HCT116 (cell line): ENCODE results near the gene TOP1. TPM values are rescaled to one million over a fixed set of nuclear protein-coding genes. Genes with fewer than 3 reads are reported as not detected.

ENCODE experiments used
- ATAC-seq: fragments of 200-7000 bp; cut with Tn5 transposase; 2 replicates; pipeline ENCODE4 v1.9.1; 2020; ENCODE audit warnings: mild to moderate bottlenecking, moderate library complexity
- BruUV-seq: library from RNA; stranded (reverse); fragments of 400-500 nt; replicated peaks from 2 replicates; lab custom pipeline; 2021; lab: Mats Ljungman, UMichigan
- CTCF ChIA-PET: fragments of 300-600 bp; sonication (Branson Sonifier 250); formaldehyde crosslinking; loops from one replicate; lab custom pipeline; 2021; ENCODE audit warnings: antibody characterized with exemption; lab: Charles Lee
- POLR2A ChIA-PET: fragments of 300-600, 350-600 bp; sonication (Branson Sonifier 250); formaldehyde crosslinking; loops from one replicate; lab custom pipeline; 2021; ENCODE audit warnings: antibody characterized with exemption; lab: Charles Lee
- RAD21 ChIA-PET, 2 experiments: fragments of 300-600 bp; sonication (Branson Sonifier 250); formaldehyde crosslinking; loops; one replicate each; lab custom pipeline; 2023; ENCODE audit warnings: low total read pairs in 2 of 2; ENCODE audit not compliant: uncharacterized antibody in 2 of 2, unreplicated experiment in 2 of 2, low non-redundant PET in 1 of 2; lab: Charles Lee
- DNase-seq: peaks from one replicate; pipeline ENCODE4 v3.0.0-alpha.2; 2010; ENCODE audit warnings: low read depth, low spot score
- H2AFZ ChIP-seq: fragments of 200-600 bp; shearing (Covaris generic), sonication (generic); 2 replicates; pipeline ENCODE4 v1.6.1; 2017; ENCODE audit warnings: low read depth, mixed run types, mixed read lengths, antibody characterized with exemption, low read length; ENCODE audit not compliant: poor library complexity, severe bottlenecking
- H3K27ac ChIP-seq: 2 replicates; pipeline ENCODE4 v1.5.1; 2012; ENCODE audit warnings: low read depth, low read length
- H3K27me3 ChIP-seq: fragments of 200-600 bp; sonication (generic); 2 replicates; pipeline ENCODE4 v1.6.1; 2016; ENCODE audit warnings: mixed run types, low read length, mixed read lengths; ENCODE audit not compliant: insufficient read depth
- H3K36me3 ChIP-seq, 2 experiments: fragments of 200-500 bp in 1 of 2; fragments of 200-600 bp in 1 of 2; sonication (Bioruptor generic) in 1 of 2; sonication (generic) in 1 of 2; 2 replicates each; pipeline versions ENCODE4 v1.5.1 to v1.6.1; 2014 to 2016; ENCODE audit warnings: low read length in 2 of 2, inconsistent platforms in 1 of 2, mixed read lengths in 1 of 2, mixed run types in 1 of 2; ENCODE audit not compliant: insufficient read depth in 2 of 2, control insufficient read depth in 1 of 2
- H3K4me1 ChIP-seq, 2 experiments: fragments of 200-600 bp in 1 of 2; sonication (generic) in 1 of 2; 2 replicates each; pipeline versions ENCODE4 v1.5.1 to v1.6.1; 2012 to 2017; ENCODE audit warnings: low read length in 2 of 2, inconsistent platforms in 1 of 2, mild to moderate bottlenecking in 1 of 2, mixed read lengths in 1 of 2, mixed run types in 1 of 2, moderate library complexity in 1 of 2; ENCODE audit not compliant: insufficient read depth in 2 of 2, control insufficient read depth in 1 of 2
- H3K4me2 ChIP-seq: fragments of 200-600 bp; sonication (generic); 2 replicates; pipeline ENCODE4 v1.6.1; 2017; ENCODE audit warnings: mixed run types, low read length, mixed read lengths
- H3K4me3 ChIP-seq, 2 experiments: fragments of 200-600 bp in 1 of 2; sonication (generic) in 1 of 2; replicated peaks in 1 of 2; 2 replicates each; pipeline ENCODE4 v1.5.1; 2011 to 2016; ENCODE audit warnings: low read length in 2 of 2, control low read depth in 1 of 2, low read depth in 1 of 2, mild to moderate bottlenecking in 1 of 2, mixed read lengths in 1 of 2, mixed run types in 1 of 2
- H3K79me2 ChIP-seq: fragments of 200-600 bp; sonication (generic); 2 replicates; pipeline ENCODE4 v1.6.1; 2017; ENCODE audit warnings: mild to moderate bottlenecking, mixed run types, low read length, moderate library complexity, mixed read lengths; ENCODE audit not compliant: insufficient read depth
- H3K9ac ChIP-seq: fragments of 200-600 bp; sonication (generic); 2 replicates; pipeline ENCODE4 v1.6.1; 2016; ENCODE audit warnings: low read length, mixed read lengths
- H3K9me2 ChIP-seq: fragments of 200-600 bp; sonication (generic), shearing (Covaris generic); 2 replicates; pipeline ENCODE4 v1.6.1; 2017; ENCODE audit warnings: mixed run types, mild to moderate bottlenecking, moderate library complexity; ENCODE audit not compliant: insufficient read depth
- H3K9me3 ChIP-seq, 2 experiments: fragments of 200-500 bp in 1 of 2; fragments of 200-600 bp in 1 of 2; sonication (Bioruptor generic) in 1 of 2; sonication (generic) in 1 of 2; 2 replicates each; pipeline ENCODE4 v1.6.1; 2014 to 2017; ENCODE audit warnings: low read length in 2 of 2, mixed read lengths in 2 of 2, inconsistent platforms in 1 of 2, low read depth in 1 of 2, mild to moderate bottlenecking in 1 of 2, mixed run types in 1 of 2, moderate library complexity in 1 of 2; ENCODE audit not compliant: control insufficient read depth in 1 of 2, insufficient read depth in 1 of 2
- H4K20me1 ChIP-seq: fragments of 200-600 bp; sonication (generic), shearing (Covaris generic); 2 replicates; pipeline ENCODE4 v1.6.1; 2017; ENCODE audit warnings: mixed run types, mild to moderate bottlenecking, moderate library complexity; ENCODE audit not compliant: insufficient read depth
- CEBPB ChIP-seq: IDR thresholded peaks from 2 replicates; pipeline ENCODE4 v1.6.1; 2012; ENCODE audit warnings: low read depth
- EZH2 ChIP-seq: fragments of 200-600 bp; sonication (generic); IDR thresholded peaks from 2 replicates; pipeline ENCODE4 v1.6.1; 2017; ENCODE audit warnings: antibody characterized with exemption, mixed run types
- FOSL1 ChIP-seq: IDR thresholded peaks from 2 replicates; pipeline ENCODE4 v1.6.1; 2012; ENCODE audit warnings: low read depth
- JUND ChIP-seq: IDR thresholded peaks from 2 replicates; pipeline ENCODE4 v1.6.1; 2012
- POLR2AphosphoS5 ChIP-seq: IDR thresholded peaks from 2 replicates; pipeline ENCODE4 v1.6.1; 2011; ENCODE audit warnings: mild to moderate bottlenecking, low read depth, low read length, moderate library complexity
- RAD21 ChIP-seq: IDR thresholded peaks from 2 replicates; pipeline ENCODE4 v1.6.1; 2012; ENCODE audit warnings: low read depth, mild to moderate bottlenecking
- SIN3A ChIP-seq: IDR thresholded peaks from 2 replicates; pipeline ENCODE4 v1.6.1; 2012; ENCODE audit warnings: low read depth
- SP1 ChIP-seq: IDR thresholded peaks from 2 replicates; pipeline ENCODE4 v1.6.1; 2012; ENCODE audit warnings: low read depth
- TCF7L2 ChIP-seq: IDR thresholded peaks from 2 replicates; pipeline ENCODE4 v1.7.0; 2011; ENCODE audit warnings: borderline replicate concordance, inconsistent platforms; ENCODE audit not compliant: insufficient read depth, insufficient read length; ENCODE audit errors: extremely low read depth
- ZFX ChIP-seq: fragments of 450-650 bp; IDR thresholded peaks from 2 replicates; pipeline ENCODE4 v1.6.1; 2017
- intact Hi-C: fragments of 100-400 bp; cut with micrococcal nuclease; formaldehyde crosslinking; loops from 2 replicates; pipeline ENCODE4 v1.10.0; 2022
- total RNA-seq: library from RNA; stranded (reverse); gene quantifications from one replicate; pipeline ENCODE4 v1.2.1, GENCODE V29; 2021; ENCODE audit not compliant: unreplicated experiment
- TF ChIP-seq, protein P1 (sequence below): IDR thresholded peaks from 2 replicates; pipeline ENCODE4 v1.6.1; 2012; ENCODE audit warnings: low read depth
- TF ChIP-seq, protein P2 (sequence below): IDR thresholded peaks from 2 replicates; pipeline ENCODE4 v1.6.1; 2012

Gene TOP1
- total RNA-seq, 1 experiment from 2014 or later: 190 TPM

DNA sequence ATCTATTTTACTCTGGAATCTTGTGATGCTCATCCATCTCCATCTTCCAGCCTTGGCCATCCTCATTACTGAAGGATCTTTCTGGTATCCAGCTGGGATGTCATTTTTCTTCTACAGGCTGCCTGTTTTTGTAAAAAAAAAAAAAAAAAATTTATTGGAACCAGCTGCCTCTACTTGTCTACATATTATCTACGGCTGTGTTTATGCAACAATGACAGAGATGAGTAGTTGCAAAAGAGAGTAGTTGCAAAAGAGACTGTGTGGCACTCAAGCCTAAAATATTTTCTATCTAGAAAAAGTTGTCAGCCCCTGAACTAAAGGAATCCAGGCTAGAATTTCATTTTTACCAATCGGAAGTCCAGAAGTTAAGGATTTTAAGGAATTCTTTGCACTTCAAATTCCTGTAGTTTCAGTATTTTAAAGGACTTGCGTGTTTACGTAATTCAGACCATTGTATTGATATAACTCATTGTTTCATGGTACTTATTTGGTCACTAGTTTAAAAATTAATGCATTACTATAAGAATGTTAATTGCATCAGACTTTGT is 70.2 kb downstream of the TOP1 start:
- TF ChIP-seq, protein P1, sequence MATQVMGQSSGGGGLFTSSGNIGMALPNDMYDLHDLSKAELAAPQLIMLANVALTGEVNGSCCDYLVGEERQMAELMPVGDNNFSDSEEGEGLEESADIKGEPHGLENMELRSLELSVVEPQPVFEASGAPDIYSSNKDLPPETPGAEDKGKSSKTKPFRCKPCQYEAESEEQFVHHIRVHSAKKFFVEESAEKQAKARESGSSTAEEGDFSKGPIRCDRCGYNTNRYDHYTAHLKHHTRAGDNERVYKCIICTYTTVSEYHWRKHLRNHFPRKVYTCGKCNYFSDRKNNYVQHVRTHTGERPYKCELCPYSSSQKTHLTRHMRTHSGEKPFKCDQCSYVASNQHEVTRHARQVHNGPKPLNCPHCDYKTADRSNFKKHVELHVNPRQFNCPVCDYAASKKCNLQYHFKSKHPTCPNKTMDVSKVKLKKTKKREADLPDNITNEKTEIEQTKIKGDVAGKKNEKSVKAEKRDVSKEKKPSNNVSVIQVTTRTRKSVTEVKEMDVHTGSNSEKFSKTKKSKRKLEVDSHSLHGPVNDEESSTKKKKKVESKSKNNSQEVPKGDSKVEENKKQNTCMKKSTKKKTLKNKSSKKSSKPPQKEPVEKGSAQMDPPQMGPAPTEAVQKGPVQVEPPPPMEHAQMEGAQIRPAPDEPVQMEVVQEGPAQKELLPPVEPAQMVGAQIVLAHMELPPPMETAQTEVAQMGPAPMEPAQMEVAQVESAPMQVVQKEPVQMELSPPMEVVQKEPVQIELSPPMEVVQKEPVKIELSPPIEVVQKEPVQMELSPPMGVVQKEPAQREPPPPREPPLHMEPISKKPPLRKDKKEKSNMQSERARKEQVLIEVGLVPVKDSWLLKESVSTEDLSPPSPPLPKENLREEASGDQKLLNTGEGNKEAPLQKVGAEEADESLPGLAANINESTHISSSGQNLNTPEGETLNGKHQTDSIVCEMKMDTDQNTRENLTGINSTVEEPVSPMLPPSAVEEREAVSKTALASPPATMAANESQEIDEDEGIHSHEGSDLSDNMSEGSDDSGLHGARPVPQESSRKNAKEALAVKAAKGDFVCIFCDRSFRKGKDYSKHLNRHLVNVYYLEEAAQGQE: no peak
- Histone ChIP-seq H2AFZ (no peak overlapping the region), H3K27me3 (no peaks in the 10 kb centered on the region), H3K4me3 (no peak overlapping the region), H3K79me2 (peaks cover 34% of the 10 kb centered on the region), H3K9me3 (no peaks in the 10 kb centered on the region), H3K9me2 (no peaks in the 10 kb centered on the region), H3K27ac (no peak overlapping the region), H3K4me2 (no peak overlapping the region), H3K36me3 (peaks cover 73 to 76% of the 10 kb centered on the region in 2 experiments), H3K4me1 (no peaks in the 10 kb centered on the region), H3K9ac (no peak overlapping the region), H4K20me1 (peaks cover 14% of the 10 kb centered on the region; the same call in 1 of the 2 replicates)
- no TSS peak for BruUV-seq
- ATAC-seq (no peak), DNase-seq (no peak)
- RAD21 ChIA-PET: no interaction called here
- POLR2A ChIA-PET: no interaction called here
- intact Hi-C loops: no loop called here
- CTCF ChIA-PET: interaction anchor here (1.3 to 1.4 kb wide), 2 partner anchors 108 to 136 kb away, joined by 4 read pairs; no protein-coding TSS in a partner anchor

DNA sequence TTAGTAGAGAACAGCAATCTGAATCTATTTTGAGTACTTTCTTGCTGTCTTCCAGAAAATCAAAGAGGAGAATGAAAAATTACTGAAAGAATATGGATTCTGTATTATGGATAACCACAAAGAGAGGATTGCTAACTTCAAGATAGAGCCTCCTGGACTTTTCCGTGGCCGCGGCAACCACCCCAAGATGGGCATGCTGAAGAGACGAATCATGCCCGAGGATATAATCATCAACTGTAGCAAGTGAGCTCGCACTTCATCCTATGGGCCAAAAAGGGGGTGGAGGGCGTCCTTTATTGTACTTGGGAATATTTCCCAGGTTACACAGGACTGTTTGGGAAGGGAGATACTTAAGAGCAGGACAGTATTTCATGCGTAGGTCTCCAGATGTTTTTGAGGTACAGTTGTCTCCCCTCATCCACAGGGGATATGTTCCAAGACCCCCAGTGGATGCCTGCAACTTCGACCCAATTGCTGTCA is 71.4 kb downstream of the TOP1 start:
- ATAC-seq: no peak
- peaks cover 36% of the 10 kb centered on the region for H3K79me2 ChIP-seq
- H3K4me2 ChIP-seq: no peak overlapping the region
- no peaks in the 10 kb centered on the region for H3K4me1 ChIP-seq
- RAD21 ChIA-PET: no interaction called here
- H3K4me3 ChIP-seq: no peak overlapping the region
- H2AFZ ChIP-seq: no peak overlapping the region
- POLR2A ChIA-PET: no interaction called here
- no peak overlapping the region for H3K9ac ChIP-seq
- no peaks in the 10 kb centered on the region for H3K9me2 ChIP-seq
- CTCF ChIA-PET: interaction anchor here (1.3 kb wide), 1 partner anchor 109 kb away, joined by 4 read pairs; no protein-coding TSS in a partner anchor
- intact Hi-C loops: no loop called here
- no peak for DNase-seq
- H3K9me3 ChIP-seq: no peaks in the 10 kb centered on the region
- no peaks in the 10 kb centered on the region for H3K27me3 ChIP-seq
- TF ChIP-seq ZFX (no peak), CEBPB (no peak), FOSL1 (no peak), JUND (no peak), TCF7L2 (no peak), SIN3A (no peak), RAD21 (no peak), SP1 (no peak), POLR2AphosphoS5 (no peak), EZH2 (no peak)
- TF ChIP-seq, protein P2, sequence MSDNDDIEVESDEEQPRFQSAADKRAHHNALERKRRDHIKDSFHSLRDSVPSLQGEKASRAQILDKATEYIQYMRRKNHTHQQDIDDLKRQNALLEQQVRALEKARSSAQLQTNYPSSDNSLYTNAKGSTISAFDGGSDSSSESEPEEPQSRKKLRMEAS: no peak
- H4K20me1 ChIP-seq: peaks cover 14% of the 10 kb centered on the region; the same call in 1 of the 2 replicates
- H3K27ac ChIP-seq: no peak overlapping the region
- BruUV-seq: no TSS peak
- peaks cover 76 to 81% of the 10 kb centered on the region in 2 experiments for H3K36me3 ChIP-seq
